Ramos (cell line): Measurements from ENCODE around the gene SIK3.

Source experiments
- in situ Hi-C: fragments of 300-500 bp; cut with MboI; formaldehyde crosslinking; loops from one replicate; pipeline ENCODE4 v1.14.3; 2022; ENCODE audit warnings: low sequenced_read_pairs; ENCODE audit not compliant: unreplicated experiment

SIK3 gene

GRCh38 chr11:116980136-116980793, 118.0 kb downstream of the SIK3 start:
- in situ Hi-C loops, result no loop called here

GRCh38 chr11:116976941-116977570, 121.2 kb downstream of the SIK3 start:
- in situ Hi-C loops, result no loop called here

- in situ Hi-C loops, result no loop called here
Measured at GRCh38 chr11:116975661-116976060, 122.6 kb downstream of the SIK3 start.

- in situ Hi-C loops, result no loop called here
Measured at GRCh38 chr11:116973270-116973669, 125.0 kb downstream of the SIK3 start.

GRCh38 chr11:116972691-116973090, 125.5 kb downstream of the SIK3 start:
- in situ Hi-C loops, result no loop called here

GRCh38 chr11:116970485-116971292, 127.5 kb downstream of the SIK3 start:
- in situ Hi-C loops, result no loop called here

DNA sequence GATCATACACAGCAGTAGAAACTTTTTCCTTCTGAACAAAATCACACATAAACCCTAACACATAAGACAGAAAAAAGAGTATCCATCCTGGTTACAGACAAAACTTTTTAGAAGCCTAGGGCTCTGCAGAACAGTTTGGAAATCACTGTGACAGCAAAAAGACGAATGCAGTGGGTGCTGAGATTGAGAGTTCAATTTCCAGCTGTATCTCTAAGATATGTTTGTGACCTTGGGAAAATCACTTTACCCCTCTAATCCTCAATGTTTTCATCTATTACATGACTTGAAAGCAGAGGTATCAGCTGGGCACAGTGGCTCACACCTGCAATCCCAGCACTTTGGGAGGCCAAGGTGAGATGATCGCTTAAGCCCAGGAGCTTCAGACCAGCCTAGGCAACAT, 128.5 kb downstream of the SIK3 start:
- in situ Hi-C loops, result no loop called here

- in situ Hi-C loops, result no loop called here
Measured at GRCh38 chr11:116964269-116964668, 134.0 kb downstream of the SIK3 start.

GRCh38 chr11:116963813-116964212, 134.4 kb downstream of the SIK3 start:
- in situ Hi-C loops, result no loop called here

GRCh38 chr11:116962108-116962507, 136.1 kb downstream of the SIK3 start:
- in situ Hi-C loops, result no loop called here

- in situ Hi-C loops, result no loop called here
Measured at GRCh38 chr11:116960930-116961329, 137.3 kb downstream of the SIK3 start.

DNA sequence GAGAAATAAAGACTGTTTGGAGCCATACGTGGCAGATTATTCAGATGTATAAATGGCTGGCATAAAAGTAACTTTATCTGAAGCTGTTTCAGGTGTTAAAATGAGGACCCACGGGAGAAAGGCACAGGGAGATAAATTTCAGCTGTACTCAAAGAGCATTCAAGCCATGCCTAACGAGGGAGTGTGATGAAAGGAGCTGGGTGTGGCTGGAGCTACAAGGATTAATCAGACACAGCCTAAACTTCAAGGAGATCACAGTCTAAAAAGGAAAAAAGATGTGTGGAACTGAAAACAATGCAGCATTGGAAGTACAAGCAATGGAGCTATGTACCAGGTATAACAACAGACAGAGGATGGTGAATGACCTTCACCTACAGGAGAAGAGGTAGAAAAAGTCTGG, 140.0 kb downstream of the SIK3 start:
- in situ Hi-C loops, result no loop called here

- in situ Hi-C loops, result no loop called here
Measured at GRCh38 chr11:116955949-116956348, 142.3 kb downstream of the SIK3 start.

DNA sequence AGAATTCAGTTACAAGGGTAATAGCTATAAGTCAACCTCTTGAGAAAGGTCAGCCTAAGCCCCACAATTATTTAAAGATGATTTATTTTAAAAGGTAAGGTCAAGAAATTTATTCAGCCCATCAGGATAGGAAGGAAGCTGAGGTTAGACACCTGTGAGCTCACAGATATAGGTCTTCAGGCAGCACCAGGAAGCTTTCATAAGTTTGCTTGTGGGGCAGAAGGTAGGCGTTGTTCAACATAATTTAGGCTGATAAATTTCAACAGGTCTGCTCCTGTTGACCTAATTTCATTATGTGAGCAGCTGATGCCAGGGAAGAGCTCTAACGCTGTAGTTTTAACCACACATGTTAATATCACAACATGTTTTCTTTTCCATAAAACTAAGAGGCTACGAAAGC, 142.7 kb downstream of the SIK3 start:
- in situ Hi-C loops, result no loop called here

GRCh38 chr11:116953530-116954285, 144.5 kb downstream of the SIK3 start:
- in situ Hi-C loops, result no loop called here

DNA sequence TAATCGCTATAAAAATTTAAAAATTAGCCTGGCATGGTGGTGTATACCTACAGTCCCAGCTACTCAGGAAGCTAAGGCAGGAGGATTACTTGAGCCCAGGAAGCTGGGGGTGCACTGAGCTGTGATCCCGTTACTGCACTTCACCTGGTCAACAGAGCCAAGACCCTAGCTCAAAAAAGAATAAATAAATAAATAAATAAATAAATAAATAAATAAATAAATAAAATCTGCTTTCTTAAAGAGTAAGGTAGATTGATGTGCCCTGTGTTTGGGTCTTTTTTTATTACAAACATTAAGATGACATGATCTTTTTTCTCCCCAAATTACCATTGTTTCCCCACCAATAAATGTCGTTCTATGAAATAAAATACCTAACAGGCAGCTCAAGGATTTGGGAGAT, 146.5 kb downstream of the SIK3 start:
- in situ Hi-C loops, result no loop called here

GRCh38 chr11:116950210-116950609, 148.0 kb downstream of the SIK3 start:
- in situ Hi-C loops, result no loop called here

GRCh38 chr11:116948391-116948790, 149.8 kb downstream of the SIK3 start:
- in situ Hi-C loops, result no loop called here

DNA sequence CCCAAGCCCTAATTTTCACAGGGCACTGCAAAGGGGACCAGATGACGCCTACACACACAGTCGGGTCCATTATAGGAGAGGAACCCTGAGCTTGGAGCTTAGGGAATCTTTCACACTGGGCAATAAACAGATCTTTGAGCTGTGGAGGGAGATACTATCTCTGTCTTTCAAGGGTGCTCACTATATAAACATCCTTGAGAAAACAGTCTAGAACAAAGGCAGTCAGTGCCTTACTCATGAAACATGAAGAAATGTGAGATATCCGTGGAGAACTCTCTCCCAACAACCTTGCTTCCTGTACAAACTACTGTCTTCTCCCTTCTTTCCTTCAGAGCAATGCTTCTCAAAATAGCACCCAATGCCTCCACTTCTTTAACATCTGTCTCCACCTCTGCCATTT, 151.8 kb downstream of the SIK3 start:
- in situ Hi-C loops, result no loop called here

GRCh38 chr11:116939499-116939898, 158.7 kb downstream of the SIK3 start:
- in situ Hi-C loops, result no loop called here
